PC-3 (cell line): ENCODE measurements around the gene MUC20.

ENCODE experiments used
- CTCF ChIP-seq: fragments of 300-600 bp; sonication (generic); conservative IDR thresholded peaks from 2 replicates; pipeline ENCODE4 v1.5.1; 2017; ENCODE audit warnings: antibody characterized with exemption, low read depth, mild to moderate bottlenecking, low read length
- EZH2 ChIP-seq: fragments of 300-600 bp; sonication (generic); IDR thresholded peaks from one replicate; pipeline ENCODE4 v1.6.1; 2017; ENCODE audit warnings: antibody characterized with exemption, mild to moderate bottlenecking, low read length; ENCODE audit not compliant: unreplicated experiment

GRCh38 chr3:195763076-195763830 is 42.5 kb downstream of the MUC20 start:
- TF ChIP-seq CTCF (no peak), EZH2 (no peak)
